Adipocyte (in vitro differentiated cells): ENCODE data around the gene RBM17.
A peak's percentile ranks its signal among the peaks of the same experiment; 100 is the strongest.

Experiments
- DNase-seq: peaks from one replicate; pipeline ENCODE4 v3.0.0-alpha.2; 2015; ENCODE audit warnings: low read depth
- H3K27me3 ChIP-seq: replicated peaks from 2 replicates; pipeline ENCODE4 v1.7.0; 2013; ENCODE audit warnings: mild to moderate bottlenecking, low read length, moderate library complexity; ENCODE audit not compliant: control insufficient read depth, insufficient read depth
- H3K36me3 ChIP-seq: 2 replicates; pipeline ENCODE4 v1.7.0; 2013; ENCODE audit warnings: low read length, mild to moderate bottlenecking, moderate library complexity; ENCODE audit not compliant: control insufficient read depth, insufficient read depth, severe bottlenecking
- H3K4me1 ChIP-seq: 2 replicates; pipeline ENCODE4 v1.7.0; 2013; ENCODE audit warnings: mild to moderate bottlenecking, low read length, moderate library complexity; ENCODE audit not compliant: control insufficient read depth, insufficient read depth
- H3K4me3 ChIP-seq: 2 replicates; pipeline ENCODE4 v1.7.0; 2013; ENCODE audit warnings: mild to moderate bottlenecking, low read length, moderate library complexity
- H3K9ac ChIP-seq: 2 replicates; pipeline ENCODE4 v1.7.0; 2013; ENCODE audit warnings: mild to moderate bottlenecking, low read length, moderate library complexity
- H3K9me3 ChIP-seq: 2 replicates; pipeline ENCODE4 v1.7.0; 2013; ENCODE audit warnings: mild to moderate bottlenecking, low read length, moderate library complexity; ENCODE audit not compliant: control insufficient read depth

Gene RBM17

GRCh38 chr10:6048281-6049030 is 40.4 kb upstream of the RBM17 start:
- H3K27me3 ChIP-seq, result peaks cover 26% of the 10 kb centered on the region
- H3K4me1 ChIP-seq, result peaks cover 4% of the 10 kb centered on the region
- H3K9ac ChIP-seq, result no peak overlapping the region
- H3K4me3 ChIP-seq, result no peak overlapping the region
- no peak for DNase-seq
- H3K36me3 ChIP-seq, result no peaks in the 10 kb centered on the region
- H3K9me3 ChIP-seq, result no peaks in the 10 kb centered on the region

- Histone ChIP-seq H3K27me3 (peaks cover 27% of the 10 kb centered on the region), H3K4me1 (peaks cover 4% of the 10 kb centered on the region), H3K9ac (no peak overlapping the region), H3K4me3 (no peak overlapping the region), H3K9me3 (no peaks in the 10 kb centered on the region), H3K36me3 (no peaks in the 10 kb centered on the region)
- DNase-seq, result no peak
These were observed 39.8 kb upstream of the RBM17 start for GRCh38 chr10:6049031-6049400.

- H3K27me3 ChIP-seq, result peaks cover 16% of the 10 kb centered on the region
- H3K4me1 ChIP-seq, result peaks cover 4% of the 10 kb centered on the region
- peak overlapping the region; percentile 71 for H3K4me3 ChIP-seq
- DNase-seq, result peak; percentile 65
- no peaks in the 10 kb centered on the region for H3K36me3 ChIP-seq
- H3K9me3 ChIP-seq, result no peaks in the 10 kb centered on the region
- peak overlapping the region; percentile 75 for H3K9ac ChIP-seq
These were observed 37.9 kb upstream of the RBM17 start for GRCh38 chr10:6050801-6051445.

GRCh38 chr10:6052247-6053221 is 36.3 kb upstream of the RBM17 start:
- Histone ChIP-seq H3K4me3 (no peak overlapping the region), H3K4me1 (peaks cover 7% of the 10 kb centered on the region), H3K36me3 (no peaks in the 10 kb centered on the region), H3K27me3 (peaks cover 15% of the 10 kb centered on the region), H3K9me3 (no peaks in the 10 kb centered on the region), H3K9ac (no peak overlapping the region)
- DNase-seq, result no peak

GRCh38 chr10:6053303-6053702 is 35.5 kb upstream of the RBM17 start:
- no peaks in the 10 kb centered on the region for H3K9me3 ChIP-seq
- no peak overlapping the region for H3K9ac ChIP-seq
- peaks cover 11% of the 10 kb centered on the region for H3K4me1 ChIP-seq
- H3K4me3 ChIP-seq, result no peak overlapping the region
- DNase-seq, result no peak
- H3K27me3 ChIP-seq, result peaks cover 15% of the 10 kb centered on the region
- H3K36me3 ChIP-seq, result no peaks in the 10 kb centered on the region

GRCh38 chr10:6053816-6054631 is 34.8 kb upstream of the RBM17 start:
- peaks cover 15% of the 10 kb centered on the region for H3K27me3 ChIP-seq
- no peak overlapping the region for H3K4me3 ChIP-seq
- no peaks in the 10 kb centered on the region for H3K36me3 ChIP-seq
- DNase-seq, result no peak
- H3K9me3 ChIP-seq, result no peaks in the 10 kb centered on the region
- no peak overlapping the region for H3K9ac ChIP-seq
- peaks cover 18% of the 10 kb centered on the region for H3K4me1 ChIP-seq

- Histone ChIP-seq H3K9ac (no peak overlapping the region), H3K27me3 (peaks cover 18% of the 10 kb centered on the region), H3K4me1 (peaks cover 20% of the 10 kb centered on the region), H3K9me3 (no peaks in the 10 kb centered on the region), H3K36me3 (no peaks in the 10 kb centered on the region), H3K4me3 (no peak overlapping the region)
- DNase-seq, result no peak
These were observed 34.0 kb upstream of the RBM17 start for GRCh38 chr10:6054884-6055283.

GRCh38 chr10:6055929-6056328 is 32.9 kb upstream of the RBM17 start:
- H3K27me3 ChIP-seq, result peaks cover 21% of the 10 kb centered on the region
- DNase-seq, result no peak

GRCh38 chr10:6056411-6057135 is 32.3 kb upstream of the RBM17 start:
- H3K36me3 ChIP-seq, result no peaks in the 10 kb centered on the region
- no peak overlapping the region for H3K4me3 ChIP-seq
- DNase-seq, result no peak
- H3K9ac ChIP-seq, result no peak overlapping the region
- H3K27me3 ChIP-seq, result peaks cover 27% of the 10 kb centered on the region
- H3K4me1 ChIP-seq, result peaks cover 16% of the 10 kb centered on the region
- H3K9me3 ChIP-seq, result no peaks in the 10 kb centered on the region

More at GRCh38 chr10:6055929-6056328, 32.9 kb upstream of the RBM17 start:
- Histone ChIP-seq H3K9ac (no peak overlapping the region), H3K4me1 (peaks cover 19% of the 10 kb centered on the region), H3K9me3 (no peaks in the 10 kb centered on the region), H3K4me3 (no peak overlapping the region), H3K36me3 (no peaks in the 10 kb centered on the region)
